Stimulated activated CD8-positive, alpha-beta memory T cell treated with anti-CD3 and anti-CD28 coated beads, Interleukin-12 subunit alpha, Interleukin-12 subunit beta, amount 100 ng/mL, for 24 hours (primary cell): ENCODE data around the gene C11orf68.
A peak's percentile ranks its signal among the peaks of the same experiment; 100 is the strongest.

Experiments used
- DNase-seq: peaks from one replicate; pipeline ENCODE4 v3.0.0-alpha.2; 2020; ENCODE audit errors: extremely low read depth

C11orf68 gene

DNA sequence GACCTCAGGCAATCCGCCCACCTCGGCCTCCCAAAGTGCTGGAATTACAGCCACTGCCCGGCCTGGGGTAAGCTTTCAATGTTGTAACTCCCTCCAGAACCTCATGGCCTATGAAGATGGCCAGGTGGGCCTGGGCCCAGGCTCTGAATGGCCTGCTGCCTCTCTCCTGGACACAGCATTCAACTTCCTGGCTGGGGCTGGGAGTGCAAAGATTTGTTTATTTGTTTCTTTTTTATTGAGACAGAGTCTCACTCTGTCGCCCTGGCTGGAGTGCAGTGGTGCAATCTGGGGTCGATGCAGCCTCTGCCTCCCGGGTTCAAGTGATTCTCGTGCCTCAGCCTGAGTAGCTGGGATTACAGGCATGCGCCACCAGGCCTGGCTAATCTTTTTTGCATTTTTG, 25.9 kb upstream of the C11orf68 start:
- no peak for DNase-seq

DNA sequence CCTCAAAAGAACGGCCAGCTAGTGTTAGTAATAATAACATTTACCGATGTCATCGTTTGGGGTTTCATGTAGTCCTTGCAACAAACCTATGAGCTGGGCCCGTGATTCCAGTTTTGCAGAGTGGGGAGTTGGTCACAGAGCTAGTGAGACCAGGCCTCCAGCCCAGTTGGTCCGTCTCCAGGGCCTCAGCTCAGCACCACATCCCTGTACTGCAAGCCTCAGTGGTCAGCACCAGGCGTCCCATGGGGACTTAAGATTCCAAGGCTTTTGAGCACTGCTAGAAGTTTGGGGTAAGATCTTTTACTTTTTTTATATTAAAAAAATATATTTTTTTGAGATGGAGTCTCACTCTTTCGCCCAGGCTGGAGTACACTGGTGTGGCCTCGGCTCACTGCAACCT, 25.3 kb upstream of the C11orf68 start:
- no peak for DNase-seq

DNA sequence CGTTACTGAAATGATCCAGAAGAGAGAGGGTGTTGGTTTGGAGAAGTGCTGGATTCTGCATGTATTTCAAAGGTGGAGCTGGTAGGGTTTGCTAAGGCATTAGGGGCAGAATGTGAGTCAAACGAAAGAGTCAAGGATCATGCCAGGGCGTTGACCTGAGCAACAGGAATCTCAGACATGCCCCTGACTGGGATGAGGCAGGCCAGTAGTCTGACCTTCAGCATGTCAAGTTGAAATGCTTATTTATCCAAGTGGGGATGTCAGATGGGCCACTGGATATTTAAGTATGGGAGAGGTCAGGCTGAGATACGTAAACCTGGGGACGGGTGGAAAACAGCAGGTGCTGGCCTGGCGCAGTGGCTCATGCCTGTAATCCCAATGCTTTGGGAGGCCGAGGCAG, 23.7 kb upstream of the C11orf68 start:
- DNase-seq = no peak

DNA sequence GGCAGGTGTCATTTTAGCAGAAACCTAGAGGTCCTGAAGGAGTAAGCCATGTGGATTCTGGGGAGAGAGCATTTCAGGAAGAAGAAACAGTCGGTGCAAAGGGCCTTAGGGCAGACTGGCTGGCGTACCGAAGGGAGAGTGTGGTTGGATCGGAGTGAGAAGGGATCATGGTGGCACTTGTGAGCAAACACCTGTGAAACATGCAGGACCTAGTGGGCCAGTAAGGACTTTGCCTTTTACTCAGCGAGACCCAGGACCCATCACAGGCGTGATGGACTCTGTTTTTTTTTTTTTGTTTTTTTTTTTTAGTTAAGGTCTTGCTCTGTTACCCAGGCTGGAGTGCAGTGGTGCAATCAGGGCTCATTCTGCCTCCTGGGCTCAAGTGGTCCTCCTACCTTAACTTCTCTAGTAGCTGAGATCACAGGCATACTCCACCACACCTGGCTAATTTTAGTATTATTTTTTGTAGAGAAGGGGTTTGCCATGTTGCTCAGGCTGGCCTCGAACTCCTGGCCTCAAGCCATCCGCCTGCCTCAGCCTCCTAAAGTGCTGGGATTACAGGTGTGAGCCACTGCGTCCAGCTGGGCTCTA, 23.0 kb upstream of the C11orf68 start:
- no peak for DNase-seq

DNA sequence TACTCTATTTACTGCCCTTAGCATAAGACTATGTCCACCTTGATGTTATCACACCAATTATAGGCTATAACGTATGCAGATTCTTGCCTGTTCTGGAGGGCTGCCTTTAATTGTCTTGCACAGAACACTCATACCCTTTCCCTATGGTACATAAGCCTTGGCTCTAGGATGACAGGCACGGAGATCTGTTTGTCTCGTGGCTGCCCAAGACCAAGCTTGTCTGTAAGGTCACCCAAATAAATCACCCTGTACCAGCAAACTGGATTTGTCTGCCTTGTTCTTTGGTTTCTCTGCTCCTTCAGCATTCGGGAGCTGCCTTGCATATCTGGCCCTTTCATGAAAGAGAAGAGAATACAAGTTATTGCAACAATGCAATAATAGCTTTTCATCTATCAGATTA, 18.9 kb upstream of the C11orf68 start:
- no peak for DNase-seq

DNA sequence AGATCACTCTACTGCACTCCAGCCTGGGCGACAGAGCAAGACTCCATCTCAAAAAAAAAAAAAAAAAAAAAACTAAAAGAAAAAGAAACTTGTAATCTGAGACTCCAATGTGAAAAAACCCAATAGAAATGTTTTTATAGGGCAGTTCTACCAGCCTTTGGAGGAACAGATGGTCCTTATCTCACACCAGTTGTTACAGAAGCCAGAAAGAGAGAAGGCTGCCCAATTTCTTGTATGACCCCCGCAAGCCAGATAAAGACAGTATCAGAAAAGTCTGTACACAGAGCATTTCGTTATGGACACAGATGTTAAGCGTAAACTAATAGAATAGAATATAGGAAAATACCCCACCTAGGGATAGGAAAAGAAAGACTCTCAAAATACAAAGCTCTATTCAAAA, 15.2 kb upstream of the C11orf68 start:
- DNase-seq = no peak

DNA sequence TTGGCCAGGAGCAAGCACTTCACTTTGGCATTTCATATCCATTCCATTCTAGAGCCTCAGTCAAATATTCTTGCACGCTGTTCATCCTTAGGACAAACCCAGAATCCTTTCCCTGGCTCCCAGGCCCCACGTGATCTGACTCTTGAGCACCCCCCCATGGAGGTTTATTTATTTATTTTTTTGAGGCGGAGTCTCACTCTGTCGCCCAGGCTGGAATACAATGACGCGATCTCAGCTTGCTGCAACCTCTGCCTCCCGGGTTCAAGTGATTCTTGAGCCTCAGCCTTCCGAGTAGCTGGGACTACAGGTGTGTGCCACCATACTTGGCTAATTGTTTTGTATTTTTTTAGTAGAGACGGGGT, 13.7 kb upstream of the C11orf68 start:
- DNase-seq = no peak

DNA sequence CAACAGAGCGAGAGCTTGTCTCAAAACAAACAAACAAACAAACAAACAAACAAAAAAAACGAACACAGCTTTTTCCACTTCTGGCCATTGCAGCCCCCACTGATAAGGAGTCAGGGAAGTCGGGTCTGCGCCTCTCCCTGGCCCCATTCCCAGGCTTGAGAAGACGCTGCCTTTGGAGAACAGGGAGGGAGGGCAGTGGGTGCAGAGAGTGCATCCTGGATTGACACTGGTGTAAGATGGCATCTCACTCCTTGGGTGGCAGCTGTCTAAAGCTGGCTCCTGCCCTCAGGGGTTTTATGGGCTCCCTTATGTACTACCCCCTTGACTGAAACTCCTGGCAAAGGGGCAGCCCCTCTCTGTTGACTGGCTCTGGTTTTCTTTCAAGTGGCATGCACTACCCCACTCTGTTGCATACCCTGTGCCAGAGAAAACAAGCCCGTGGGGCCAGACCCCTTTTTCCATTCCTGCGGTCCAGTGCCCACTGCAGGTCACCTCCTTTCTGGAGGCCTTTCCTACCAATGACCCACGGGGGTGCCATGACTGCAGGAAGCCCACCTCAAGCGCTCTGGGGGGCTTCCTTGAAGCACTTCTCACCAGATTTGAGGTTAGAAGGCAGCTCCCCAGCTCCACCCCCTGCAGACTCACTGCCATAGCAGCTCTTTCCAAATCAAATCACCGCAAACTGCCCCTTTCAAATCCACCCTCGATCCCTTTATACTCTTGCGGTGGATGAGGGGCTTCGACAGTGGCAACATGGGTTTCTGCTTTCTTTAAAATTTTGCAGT, 13.1 kb upstream of the C11orf68 start:
- no peak for DNase-seq

DNA sequence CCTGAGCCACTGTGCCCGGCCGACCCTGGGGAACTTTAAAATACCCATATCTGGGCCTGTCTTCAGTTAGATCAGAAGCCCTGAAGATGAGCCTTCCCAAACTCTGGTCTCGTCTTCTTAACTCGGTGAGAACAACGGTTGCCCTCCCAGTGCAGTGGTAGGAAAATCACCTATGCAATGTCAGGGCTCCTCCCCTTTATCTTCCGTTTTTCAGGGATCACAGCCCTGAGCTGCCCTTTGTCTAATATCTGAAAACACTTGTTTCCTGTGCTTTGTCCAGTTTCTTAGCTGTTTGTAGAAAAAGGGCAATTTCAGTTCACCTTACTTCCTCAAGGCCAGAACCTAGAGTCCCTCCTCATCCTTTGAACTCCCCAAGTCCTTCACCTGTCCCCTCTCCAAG, 9.8 kb upstream of the C11orf68 start:
- no peak for DNase-seq

DNA sequence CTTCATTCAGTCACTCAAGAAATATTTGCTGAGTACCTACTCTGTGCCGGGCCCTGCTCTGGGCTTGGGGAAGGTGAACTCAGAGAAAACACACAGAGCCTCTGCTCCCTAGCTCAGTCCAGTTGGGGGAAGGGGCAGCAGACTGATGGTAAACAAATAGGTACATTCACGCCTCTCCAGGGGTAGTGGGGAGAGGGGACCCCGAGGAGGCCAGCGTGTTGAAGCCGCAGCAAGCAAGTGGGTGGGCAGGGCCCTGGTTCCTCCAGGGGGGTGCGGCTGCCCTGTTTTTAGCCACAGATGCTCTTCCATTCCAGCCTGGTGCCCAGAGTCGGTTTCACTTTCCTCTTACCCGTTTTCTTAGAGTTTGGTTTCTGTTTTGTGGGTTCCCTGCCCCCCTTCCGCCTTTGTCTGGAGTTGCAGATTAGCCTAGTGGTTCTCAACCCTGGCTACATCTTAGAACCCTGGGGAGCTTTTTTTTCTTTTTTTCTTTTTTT, 9.1 kb upstream of the C11orf68 start:
- DNase-seq = peak; percentile 36

DNA sequence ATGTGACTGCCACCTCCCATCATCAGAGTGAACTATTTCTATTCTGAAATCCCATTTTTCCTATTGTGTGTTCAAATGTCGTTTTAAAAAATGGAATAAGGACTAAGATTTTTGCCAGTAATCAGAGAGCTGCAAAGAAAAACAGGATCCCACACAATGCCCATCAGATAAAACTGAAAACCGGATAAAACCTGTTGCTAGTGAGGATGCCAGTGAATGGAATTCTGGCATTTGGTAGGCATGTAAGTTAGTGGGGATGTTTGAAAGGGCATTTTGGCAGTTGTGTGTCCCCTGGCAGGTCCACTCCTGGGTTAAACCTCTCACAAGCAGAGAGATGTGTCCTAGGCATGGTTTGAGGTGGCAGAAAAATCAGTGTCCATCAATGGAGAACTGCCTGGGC, 6.5 kb upstream of the C11orf68 start:
- no peak for DNase-seq

DNA sequence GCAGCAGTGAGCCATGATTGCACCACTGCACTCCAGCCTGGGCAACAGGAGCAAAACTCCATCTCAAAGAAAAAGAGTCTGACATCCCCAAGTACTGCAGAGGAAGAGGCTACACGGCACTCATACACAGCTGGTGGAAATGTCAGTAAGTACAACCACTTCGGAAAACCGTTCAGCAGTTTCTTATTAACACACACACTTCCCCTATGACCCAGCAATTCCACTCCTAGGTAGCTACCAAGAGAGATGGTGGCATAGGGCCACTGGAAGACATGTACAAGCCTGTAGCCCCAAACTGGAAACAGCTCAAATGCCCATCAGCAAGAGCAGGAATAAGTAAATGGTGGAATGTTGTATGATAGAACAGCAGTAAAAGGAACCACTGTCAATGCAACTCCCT, 3.7 kb upstream of the C11orf68 start:
- no peak for DNase-seq

DNA sequence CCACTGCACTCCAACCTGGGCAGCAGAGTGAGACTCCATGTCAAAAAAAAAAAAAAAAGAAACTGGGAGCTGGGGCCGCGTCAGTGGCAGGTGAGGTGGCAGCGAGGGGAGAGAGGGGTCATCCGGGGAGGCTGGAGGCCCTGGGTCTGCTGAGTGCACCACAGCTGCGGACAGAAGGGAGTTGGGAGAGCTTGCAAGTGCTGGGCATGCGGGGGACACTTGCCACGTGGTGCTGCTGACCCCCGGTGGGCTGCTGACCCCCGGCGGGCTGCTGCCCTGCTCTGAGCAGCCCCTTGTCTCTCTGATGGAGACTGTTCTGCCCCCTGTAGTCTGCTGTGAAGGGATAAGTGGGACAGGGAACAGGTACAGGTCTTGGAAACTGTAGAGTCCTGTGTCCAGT, 3.0 kb upstream of the C11orf68 start:
- DNase-seq = no peak

DNA sequence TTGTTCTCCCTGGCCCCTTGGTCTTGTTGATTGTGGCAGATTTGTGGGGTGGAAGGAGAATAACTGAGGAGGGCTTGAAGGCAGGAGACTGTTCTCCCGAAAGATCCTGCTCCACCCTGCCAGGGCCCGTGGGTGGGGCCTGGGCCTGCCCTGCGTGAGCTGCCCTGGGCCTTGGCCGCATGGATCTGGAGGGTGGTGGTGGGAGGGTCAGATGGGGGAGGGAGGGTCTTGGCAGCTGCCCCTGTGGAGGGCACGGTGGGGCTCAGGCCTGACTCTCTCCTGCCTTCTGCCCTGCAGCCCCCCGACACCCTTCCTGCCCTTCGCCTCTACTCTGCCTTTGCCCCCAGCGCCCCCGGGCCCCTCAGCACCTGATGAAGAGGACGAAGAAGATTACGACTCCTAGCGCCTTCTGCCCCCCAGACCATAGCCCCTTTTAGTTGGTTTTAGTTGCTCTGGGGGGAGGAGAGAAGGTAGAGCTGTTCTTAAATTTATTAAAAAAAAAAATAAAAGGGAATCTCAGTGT, 2.2 kb upstream of the C11orf68 start:
- DNase-seq = no peak

DNA sequence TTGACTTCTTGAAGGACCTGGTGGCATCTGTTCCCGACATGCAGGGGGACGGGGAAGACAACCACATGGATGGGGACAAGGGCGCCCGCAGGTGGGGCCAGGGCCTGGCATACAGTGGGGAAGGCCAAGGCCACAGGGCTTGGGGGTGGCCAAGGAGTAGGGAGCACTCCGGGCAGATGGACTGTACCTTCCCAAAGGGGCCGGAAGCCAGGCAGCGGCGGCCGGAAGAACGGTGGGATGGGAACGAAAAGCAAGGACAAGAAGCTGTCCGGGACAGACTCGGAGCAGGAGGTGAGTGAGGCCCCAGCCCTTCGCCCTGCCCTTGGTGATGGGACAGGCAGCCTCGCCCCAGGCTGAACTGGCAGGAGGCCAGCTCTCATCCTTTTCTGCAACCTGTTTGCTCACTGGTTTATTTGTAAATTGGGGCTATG, 1.5 kb upstream of the C11orf68 start:
- DNase-seq = no peak

DNA sequence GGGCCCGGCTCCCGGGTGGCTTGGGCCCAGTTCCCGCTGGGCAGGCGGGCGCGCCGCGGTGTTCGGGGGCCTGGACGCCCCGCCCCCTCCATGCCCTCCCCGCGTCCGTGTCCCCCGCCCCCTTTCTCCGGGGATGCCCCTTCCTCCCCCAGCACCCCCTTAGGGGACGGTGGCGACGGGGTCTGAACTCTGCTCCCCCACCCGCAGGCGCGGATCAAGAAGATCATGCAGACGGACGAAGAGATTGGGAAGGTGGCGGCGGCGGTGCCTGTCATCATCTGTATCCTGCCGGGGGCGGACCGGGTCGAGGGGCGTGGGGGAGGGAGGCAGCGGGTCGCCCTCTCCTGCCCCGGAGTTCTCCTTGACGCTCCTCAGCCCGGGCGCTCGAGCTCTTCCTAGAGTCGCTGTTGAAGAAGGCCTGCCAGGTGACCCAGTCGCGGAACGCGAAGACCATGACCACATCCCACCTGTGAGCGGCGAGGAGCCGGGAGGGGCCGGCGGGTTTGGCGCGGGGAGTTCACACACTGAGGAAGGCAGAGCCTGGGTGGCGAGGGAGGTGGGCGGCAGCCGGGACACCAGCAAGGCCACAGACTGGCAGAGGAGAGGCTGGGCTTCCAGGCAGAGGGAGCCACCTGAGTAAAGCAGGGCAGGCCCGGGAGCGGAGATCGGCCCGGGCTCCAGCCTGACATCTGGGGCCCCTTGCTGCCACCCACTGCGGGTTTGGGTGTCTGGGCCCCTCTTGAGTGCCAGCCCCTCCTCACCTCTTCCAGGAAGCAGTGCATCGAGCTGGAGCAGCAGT, 910 bp upstream of the C11orf68 start:
- no peak for DNase-seq

DNA sequence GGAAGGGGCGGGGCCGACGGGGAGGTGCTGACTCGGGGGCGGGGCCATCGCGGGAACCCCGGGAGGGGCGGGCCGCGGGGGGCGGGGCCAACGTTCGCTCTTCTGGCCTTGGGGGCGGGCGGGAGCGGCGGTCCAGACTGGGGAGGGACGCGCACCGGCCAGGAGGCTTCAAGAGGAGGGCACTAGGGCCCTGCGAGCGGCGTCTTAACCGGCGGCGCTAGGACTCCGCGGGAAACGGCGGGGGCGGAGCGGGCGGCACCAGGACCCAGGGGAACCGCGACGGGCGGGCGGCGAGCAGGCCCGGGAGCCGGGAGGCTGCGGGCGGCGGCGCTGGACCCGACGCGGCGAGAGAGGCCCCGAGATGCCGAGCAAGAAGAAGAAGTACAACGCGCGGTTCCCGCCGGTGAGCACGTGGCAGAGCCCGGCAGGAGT, 295 bp upstream of the C11orf68 start, which contains the start of gene DRAP1:
Gene DRAP1 (plus strand): TSS at position 286 of the 432 bp plus-strand sequence. CDS start 76 bp downstream, at position 362.
- DNase-seq = peak; percentile 99

DNA sequence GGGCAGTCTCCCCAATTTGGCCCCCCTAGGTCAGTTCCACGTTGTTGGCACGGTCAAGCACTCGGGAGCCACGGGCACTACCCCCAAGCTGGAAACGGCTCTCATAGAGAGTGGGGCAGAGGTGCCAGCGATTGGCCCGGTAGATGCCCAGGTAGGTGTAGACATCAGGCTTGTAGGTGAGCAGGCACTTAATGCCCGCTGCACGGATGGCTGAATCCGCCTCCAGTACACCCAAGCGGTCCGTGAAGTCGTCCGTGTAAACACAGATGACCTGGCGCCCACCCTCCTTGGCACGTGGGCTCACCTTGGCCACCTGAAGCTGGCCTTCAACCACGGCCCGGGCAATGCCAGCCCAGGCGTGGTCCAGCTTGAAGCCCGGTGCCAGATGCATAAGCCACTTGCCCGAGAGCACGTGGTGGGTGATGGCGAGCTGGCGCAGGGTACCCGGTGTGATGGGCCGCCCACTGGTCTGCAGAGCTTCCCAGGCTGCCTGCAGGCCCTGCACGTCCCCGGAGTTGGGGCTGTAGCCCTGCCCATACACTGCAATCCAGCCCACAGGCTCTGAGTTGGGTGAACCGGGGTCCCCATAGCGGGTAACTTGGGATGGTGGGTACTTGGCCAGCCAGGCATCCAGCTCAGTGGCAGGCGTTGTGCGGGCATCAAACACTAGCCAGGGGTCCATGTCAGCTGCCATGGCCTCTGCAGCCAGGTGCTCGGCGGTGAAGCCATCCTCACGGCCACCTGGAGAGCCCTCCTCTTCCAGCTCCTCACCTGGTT, 1.2 kb downstream of the C11orf68 start:
- DNase-seq = no peak

DNA sequence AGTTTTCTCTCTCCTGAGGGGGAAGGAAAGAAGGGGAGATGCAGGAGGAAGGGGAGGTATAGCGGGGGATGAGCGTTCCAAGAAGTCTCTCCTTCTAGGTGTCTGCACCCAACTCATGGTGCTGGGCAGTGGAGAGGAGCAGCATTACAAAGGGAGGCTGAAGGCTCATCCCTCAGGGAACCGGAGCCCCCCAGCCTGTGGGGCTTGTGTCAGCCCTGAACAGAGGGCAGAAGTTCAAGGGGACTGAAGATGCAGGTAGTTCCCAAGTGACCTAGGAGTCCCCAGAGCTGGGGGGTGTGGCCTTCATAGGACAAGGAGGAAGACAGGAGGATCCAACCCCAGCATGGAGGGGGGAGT, 1.8 kb downstream of the C11orf68 start:
- no peak for DNase-seq

DNA sequence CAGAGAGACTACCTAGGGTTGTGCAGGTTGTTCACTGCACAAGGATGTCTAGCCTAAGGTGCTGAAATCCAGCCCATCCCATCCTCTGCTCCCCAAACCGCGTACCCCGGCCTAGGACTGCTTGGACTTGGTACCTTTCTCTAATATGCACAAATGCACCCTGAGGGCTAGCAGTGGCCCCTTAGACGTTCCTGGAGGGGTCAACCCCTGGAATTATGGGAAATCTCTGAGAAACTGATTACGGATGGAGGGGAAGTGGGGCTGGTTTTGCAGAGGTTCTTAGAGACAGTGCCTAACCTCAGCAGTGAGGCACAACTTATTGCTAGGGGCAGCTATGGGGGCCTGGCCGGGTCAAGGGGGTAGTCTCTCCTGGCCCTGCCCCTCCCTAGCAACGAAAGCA, 2.5 kb downstream of the C11orf68 start:
- no peak for DNase-seq

DNA sequence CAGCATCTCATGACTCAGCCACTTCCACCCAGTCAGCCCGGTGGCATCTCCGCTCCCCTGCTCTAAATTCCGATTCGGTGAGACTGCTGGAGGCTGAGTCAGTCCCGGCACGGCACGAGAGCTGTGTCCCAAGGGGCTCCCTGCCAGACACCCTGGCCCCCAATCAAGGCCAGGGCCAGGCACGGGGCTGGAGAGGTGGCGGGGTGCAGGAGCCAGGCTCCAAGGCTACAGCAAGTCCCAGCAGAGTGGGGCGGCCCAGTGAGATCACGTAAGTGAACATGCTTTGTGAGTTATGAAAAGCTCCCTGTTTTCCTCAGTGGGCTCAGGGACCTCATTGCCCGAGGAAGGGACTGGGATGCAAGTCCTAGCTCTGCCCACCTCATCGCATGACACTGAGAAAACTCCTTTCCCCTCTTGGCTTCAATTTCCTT, 3.0 kb downstream of the C11orf68 start:
- DNase-seq = no peak
